T-helper 9 cell (primary cell): ENCODE data around the gene OR5L2.
"Not testable (repeated sequence)": the region's sequence is repeated elsewhere in the genome, so short reads cannot be mapped to it uniquely, and the experiment has no call there.

Source experiments
- DNase-seq: peaks from one replicate; pipeline ENCODE4 v3.0.0-alpha.2; 2020
- total RNA-seq, 2 donors: gene quantifications; one replicate each; lab custom pipeline; 2026; lab: John Stamatoyannopoulos, UW

OR5L2 gene
- 0 reads per million in 2 donors for total RNA-seq

GRCh38 chr11:55826919-55827318 lies at the start of gene OR5L2:
Gene OR5L2 (plus strand): TSS chr11:55827219. CDS start chr11:55827219, 0 bp downstream.
- DNase-seq = no peak

GRCh38 chr11:55791606-55792005 lies 35.4 kb upstream of the OR5L2 start:
- no peak for DNase-seq

- DNase-seq = no peak
Observed at GRCh38 chr11:55793321-55793720, 33.7 kb upstream of the OR5L2 start.

- DNase-seq = no peak
Observed at GRCh38 chr11:55795256-55795655, 31.8 kb upstream of the OR5L2 start, which contains the start of gene OR5D14. Gene OR5D14 (plus strand): TSS chr11:55795556. CDS start chr11:55795556, 0 bp downstream.

- DNase-seq = no peak
Observed at GRCh38 chr11:55806248-55806647, 20.8 kb upstream of the OR5L2 start.

- no peak for DNase-seq
Observed at GRCh38 chr11:55811067-55811466, 16.0 kb upstream of the OR5L2 start, which contains the start of gene OR5L1. Gene OR5L1 (plus strand): TSS chr11:55811367. CDS start chr11:55811467, 100 bp downstream.

- DNase-seq = no peak
Observed at GRCh38 chr11:55819330-55819729, 7.7 kb upstream of the OR5L2 start, which contains the start of gene OR5D18. Gene OR5D18 (plus strand): TSS chr11:55819630. CDS start chr11:55819630, 0 bp downstream.

GRCh38 chr11:55838452-55838851 lies 11.4 kb downstream of the OR5L2 start, which contains the start of gene OR5D16:
Gene OR5D16 (plus strand): TSS chr11:55838752. CDS start chr11:55838752, 0 bp downstream.
- no peak for DNase-seq

GRCh38 chr11:55847453-55847852 lies 20.4 kb downstream of the OR5L2 start:
- DNase-seq = no peak

GRCh38 chr11:55849037-55849436 lies 22.0 kb downstream of the OR5L2 start:
- DNase-seq = no peak

GRCh38 chr11:55852141-55852540 lies 25.1 kb downstream of the OR5L2 start:
- no peak for DNase-seq

- DNase-seq = no peak
Observed at GRCh38 chr11:55854704-55855103, 27.7 kb downstream of the OR5L2 start.

- DNase-seq = not testable (repeated sequence)
Observed at GRCh38 chr11:55867354-55867753, 40.3 kb downstream of the OR5L2 start.

GRCh38 chr11:55872731-55873130 lies 45.7 kb downstream of the OR5L2 start:
- not testable (repeated sequence) for DNase-seq

- DNase-seq = not testable (repeated sequence)
Observed at GRCh38 chr11:55873146-55873545, 46.1 kb downstream of the OR5L2 start.
